GM11168 (cell line): ENCODE measurements around the gene HOXD1.

ENCODE experiments used
- in situ Hi-C: fragments of 300-500 bp; cut with MboI; formaldehyde crosslinking; loops from one replicate; pipeline ENCODE4 v1.12.0; 2022; ENCODE audit warnings: low sequenced_read_pairs; ENCODE audit not compliant: unreplicated experiment

The HOXD1 gene

GRCh38 chr2:176164201-176164600 lies 24.3 kb upstream of the HOXD1 start:
- in situ Hi-C loops, result no loop called here

GRCh38 chr2:176164611-176165369 lies 23.7 kb upstream of the HOXD1 start:
- in situ Hi-C loops, result no loop called here

- in situ Hi-C loops, result no loop called here
Observed at GRCh38 chr2:176165370-176166050, 23.0 kb upstream of the HOXD1 start.

- in situ Hi-C loops, result no loop called here
Observed at GRCh38 chr2:176166272-176166671, 22.2 kb upstream of the HOXD1 start.

GRCh38 chr2:176167398-176167797 lies 21.1 kb upstream of the HOXD1 start:
- in situ Hi-C loops, result no loop called here

- in situ Hi-C loops, result no loop called here
Observed at GRCh38 chr2:176169181-176169580, 19.3 kb upstream of the HOXD1 start.

GRCh38 chr2:176169711-176170110 lies 18.8 kb upstream of the HOXD1 start:
- in situ Hi-C loops, result no loop called here

- in situ Hi-C loops, result no loop called here
Observed at GRCh38 chr2:176170602-176171305, 17.7 kb upstream of the HOXD1 start.

- in situ Hi-C loops, result no loop called here
Observed at GRCh38 chr2:176171351-176172006, 17.0 kb upstream of the HOXD1 start.

GRCh38 chr2:176172007-176172894 lies 16.2 kb upstream of the HOXD1 start:
- in situ Hi-C loops, result no loop called here

- in situ Hi-C loops, result no loop called here
Observed at GRCh38 chr2:176172895-176173566, 15.4 kb upstream of the HOXD1 start.

GRCh38 chr2:176173567-176174381 lies 14.7 kb upstream of the HOXD1 start:
- in situ Hi-C loops, result no loop called here

GRCh38 chr2:176174382-176174823 lies 14.1 kb upstream of the HOXD1 start:
- in situ Hi-C loops, result no loop called here

GRCh38 chr2:176174824-176175708 lies 13.4 kb upstream of the HOXD1 start:
- in situ Hi-C loops, result no loop called here

GRCh38 chr2:176175709-176176607 lies 12.5 kb upstream of the HOXD1 start:
- in situ Hi-C loops, result no loop called here

- in situ Hi-C loops, result no loop called here
Observed at GRCh38 chr2:176177580-176178037, 10.9 kb upstream of the HOXD1 start.
